ENCODE results near the gene PFN4.

The PFN4 gene

GRCh38 chr2:24083567-24084385 lies 39.4 kb downstream of the PFN4 start:
- TF ChIP-seq FOXM1 (IDR thresholded peaks at IDR 0.05; ENCODE audit: borderline replicate concordance, low read depth) (peak; percentile 6; the same call in 1 of the 2 replicates), YY1 (IDR thresholded peaks at IDR 0.05; ENCODE audit: low read depth) (peak; percentile 78), TEAD4 (IDR thresholded peaks at IDR 0.05) (no peak), TCF12 (IDR thresholded peaks at IDR 0.05; ENCODE audit: low read depth) (peak; percentile 29; the same call in 1 of the 2 replicates)
- TF ChIP-seq, protein P1, sequence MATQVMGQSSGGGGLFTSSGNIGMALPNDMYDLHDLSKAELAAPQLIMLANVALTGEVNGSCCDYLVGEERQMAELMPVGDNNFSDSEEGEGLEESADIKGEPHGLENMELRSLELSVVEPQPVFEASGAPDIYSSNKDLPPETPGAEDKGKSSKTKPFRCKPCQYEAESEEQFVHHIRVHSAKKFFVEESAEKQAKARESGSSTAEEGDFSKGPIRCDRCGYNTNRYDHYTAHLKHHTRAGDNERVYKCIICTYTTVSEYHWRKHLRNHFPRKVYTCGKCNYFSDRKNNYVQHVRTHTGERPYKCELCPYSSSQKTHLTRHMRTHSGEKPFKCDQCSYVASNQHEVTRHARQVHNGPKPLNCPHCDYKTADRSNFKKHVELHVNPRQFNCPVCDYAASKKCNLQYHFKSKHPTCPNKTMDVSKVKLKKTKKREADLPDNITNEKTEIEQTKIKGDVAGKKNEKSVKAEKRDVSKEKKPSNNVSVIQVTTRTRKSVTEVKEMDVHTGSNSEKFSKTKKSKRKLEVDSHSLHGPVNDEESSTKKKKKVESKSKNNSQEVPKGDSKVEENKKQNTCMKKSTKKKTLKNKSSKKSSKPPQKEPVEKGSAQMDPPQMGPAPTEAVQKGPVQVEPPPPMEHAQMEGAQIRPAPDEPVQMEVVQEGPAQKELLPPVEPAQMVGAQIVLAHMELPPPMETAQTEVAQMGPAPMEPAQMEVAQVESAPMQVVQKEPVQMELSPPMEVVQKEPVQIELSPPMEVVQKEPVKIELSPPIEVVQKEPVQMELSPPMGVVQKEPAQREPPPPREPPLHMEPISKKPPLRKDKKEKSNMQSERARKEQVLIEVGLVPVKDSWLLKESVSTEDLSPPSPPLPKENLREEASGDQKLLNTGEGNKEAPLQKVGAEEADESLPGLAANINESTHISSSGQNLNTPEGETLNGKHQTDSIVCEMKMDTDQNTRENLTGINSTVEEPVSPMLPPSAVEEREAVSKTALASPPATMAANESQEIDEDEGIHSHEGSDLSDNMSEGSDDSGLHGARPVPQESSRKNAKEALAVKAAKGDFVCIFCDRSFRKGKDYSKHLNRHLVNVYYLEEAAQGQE (IDR thresholded peaks at IDR 0.05; ENCODE audit: low read depth) = no peak

DNA sequence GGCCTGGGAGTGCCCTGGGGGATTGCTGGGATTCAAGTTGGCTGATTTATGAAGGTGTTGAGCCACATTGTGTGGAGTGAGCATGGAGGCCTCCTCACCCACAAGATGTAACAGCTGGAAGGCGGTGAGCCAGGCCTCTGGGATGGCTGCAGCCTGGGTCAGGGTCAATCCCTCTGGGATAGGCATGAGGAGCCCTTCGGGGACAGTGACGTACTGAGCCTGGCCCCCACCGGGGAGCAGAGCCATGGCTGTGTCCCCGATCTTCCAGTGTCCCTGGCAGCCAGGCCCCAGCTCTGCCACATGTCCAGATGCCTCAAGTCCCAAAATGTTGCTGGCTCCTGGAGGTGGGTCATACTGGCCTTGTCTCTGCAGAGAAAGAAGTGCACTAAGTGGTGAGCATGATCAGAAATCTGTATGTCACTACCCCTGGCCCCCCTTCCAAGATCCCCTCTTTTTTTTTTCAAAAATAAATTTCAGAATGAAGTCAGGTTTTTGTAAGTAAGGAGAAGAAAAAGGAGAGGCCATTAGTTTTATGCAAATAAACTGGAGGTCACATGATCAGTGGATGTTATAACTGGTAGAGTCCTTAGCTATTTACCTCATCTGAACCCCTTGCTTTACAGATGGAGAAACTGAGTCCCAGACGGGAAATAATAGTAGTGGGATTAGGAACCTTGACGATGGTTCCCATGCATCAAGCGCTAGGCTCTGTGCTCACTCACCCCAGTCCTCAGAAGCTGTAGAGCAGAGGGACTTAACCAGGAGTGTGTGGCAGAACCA lies 40.2 kb downstream of the PFN4 start:
- TF ChIP-seq USF1 (IDR thresholded peaks at IDR 0.05) (peak; percentile 46; the same call in 1 of the 2 replicates), TCF12 (IDR thresholded peaks at IDR 0.05; ENCODE audit: low read depth) (no peak)

DNA sequence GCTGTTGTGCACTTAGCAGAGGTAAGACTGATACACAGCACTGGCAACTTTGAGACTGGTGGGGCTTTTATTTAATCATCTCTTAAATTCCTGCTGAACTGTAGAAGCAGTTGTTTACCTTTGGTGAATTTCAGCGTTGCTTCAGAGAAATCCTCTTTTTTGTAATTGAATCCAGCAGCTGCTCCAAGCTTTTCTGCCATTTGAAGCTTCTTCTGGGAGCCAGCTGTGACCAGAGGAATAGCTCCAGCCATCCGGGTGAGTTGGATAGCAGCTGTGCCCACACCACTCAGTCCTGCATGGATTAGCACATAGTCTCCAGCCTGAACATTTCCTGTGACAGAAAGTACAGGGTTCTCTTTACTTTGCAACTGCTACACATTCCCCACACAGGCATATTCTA lies 42.4 kb downstream of the PFN4 start:
- TF ChIP-seq TCF12 (IDR thresholded peaks at IDR 0.05; ENCODE audit: low read depth) (no peak), EP300 (IDR thresholded peaks at IDR 0.05; ENCODE audit: borderline replicate concordance) (no peak), TAF1 (IDR thresholded peaks at IDR 0.05; ENCODE audit: low read depth) (no peak), ZBTB7A (IDR thresholded peaks at IDR 0.05; ENCODE audit: low read depth) (no peak), YY1 (IDR thresholded peaks at IDR 0.05; ENCODE audit: low read depth) (no peak), RAD21 (IDR thresholded peaks at IDR 0.05; ENCODE audit: low read depth) (no peak), CEBPB (IDR thresholded peaks at IDR 0.05) (no peak), NFIC (IDR thresholded peaks at IDR 0.05) (no peak), CREB1 (IDR thresholded peaks at IDR 0.05; ENCODE audit: low read depth) (no peak), FOXM1 (IDR thresholded peaks at IDR 0.05; ENCODE audit: borderline replicate concordance, low read depth) (no peak), USF1 (IDR thresholded peaks at IDR 0.05) (no peak), EGR1 (IDR thresholded peaks at IDR 0.05) (no peak), TEAD4 (IDR thresholded peaks at IDR 0.05) (no peak)
- TF ChIP-seq, protein P1 (IDR thresholded peaks at IDR 0.05; ENCODE audit: low read depth) = no peak
- TF ChIP-seq, protein P2, sequence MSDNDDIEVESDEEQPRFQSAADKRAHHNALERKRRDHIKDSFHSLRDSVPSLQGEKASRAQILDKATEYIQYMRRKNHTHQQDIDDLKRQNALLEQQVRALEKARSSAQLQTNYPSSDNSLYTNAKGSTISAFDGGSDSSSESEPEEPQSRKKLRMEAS (IDR thresholded peaks at IDR 0.05) = no peak

GRCh38 chr2:24077879-24078278 lies 45.3 kb downstream of the PFN4 start:
- TF ChIP-seq YY1 (IDR thresholded peaks at IDR 0.05; ENCODE audit: low read depth) = no peak
- no peak for TF ChIP-seq USF1 (IDR thresholded peaks at IDR 0.05)
- no peak for TF ChIP-seq EGR1 (IDR thresholded peaks at IDR 0.05)
- no peak for TF ChIP-seq ZBTB7A (IDR thresholded peaks at IDR 0.05; ENCODE audit: low read depth)
- TF ChIP-seq CEBPB (IDR thresholded peaks at IDR 0.05) = no peak
- TF ChIP-seq, protein P2 (IDR thresholded peaks at IDR 0.05) = no peak
- no peak for TF ChIP-seq RAD21 (IDR thresholded peaks at IDR 0.05; ENCODE audit: low read depth)
- TF ChIP-seq, protein P1 (IDR thresholded peaks at IDR 0.05; ENCODE audit: low read depth) = no peak
- no peak for TF ChIP-seq TAF1 (IDR thresholded peaks at IDR 0.05; ENCODE audit: low read depth)
- no peak for TF ChIP-seq TCF12 (IDR thresholded peaks at IDR 0.05; ENCODE audit: low read depth)
- no peak for TF ChIP-seq CREB1 (IDR thresholded peaks at IDR 0.05; ENCODE audit: low read depth)
- no peak for TF ChIP-seq TEAD4 (IDR thresholded peaks at IDR 0.05)
- TF ChIP-seq FOXM1 (IDR thresholded peaks at IDR 0.05; ENCODE audit: borderline replicate concordance, low read depth) = no peak
- no peak for TF ChIP-seq NFIC (IDR thresholded peaks at IDR 0.05)
- TF ChIP-seq EP300 (IDR thresholded peaks at IDR 0.05; ENCODE audit: borderline replicate concordance) = no peak

All from Ishikawa (cell line).